ENCODE results near the gene ATP8A2. TPM values are rescaled to one million over a fixed set of nuclear protein-coding genes. Genes with fewer than 3 reads are reported as not detected.

ATP8A2 gene
- total RNA-seq, 1 experiment from 2014 or later = 5.2 TPM

DNA sequence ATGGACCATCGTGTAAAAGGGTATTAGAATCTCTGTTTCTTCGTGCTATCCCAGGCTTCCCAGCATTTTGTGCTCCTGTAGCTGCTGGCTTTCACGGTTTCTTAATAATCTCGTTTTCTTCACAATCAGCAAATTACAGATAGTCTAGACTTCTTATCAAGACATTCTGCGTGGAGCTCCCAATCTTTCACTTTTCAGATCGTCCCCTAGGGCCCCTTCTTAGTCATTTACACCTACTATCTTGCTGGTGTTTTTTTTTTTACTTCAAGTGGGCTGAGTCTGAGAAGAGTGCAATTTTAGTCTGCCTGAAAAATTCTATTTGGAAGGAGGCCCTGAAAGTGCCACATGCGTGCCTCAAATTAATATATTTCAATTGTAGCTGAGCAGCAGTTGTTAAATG lies 404.9 kb downstream of the ATP8A2 start:
- peaks cover 5% of the 10 kb centered on the region for H3K9me3 Mint-ChIP-seq
- ChIA-PET CTCF (no interaction called here), POLR2A (no interaction called here)
- H3K27ac Mint-ChIP-seq = no peak overlapping the region
- H3K27me3 Mint-ChIP-seq (ENCODE audit: low read depth) = no peaks in the 10 kb centered on the region
- H3K4me1 Mint-ChIP-seq = peaks cover 33% of the 10 kb centered on the region
- no peaks in the 10 kb centered on the region for H3K36me3 Mint-ChIP-seq
- no peak overlapping the region for H3K4me3 Mint-ChIP-seq
- no peak for TF ChIP-seq KAT7 (CRISPR knock-in tag; IDR thresholded peaks at IDR 0.05; ENCODE audit: borderline replicate concordance)
- TF ChIP-seq MXD4 (CRISPR knock-in tag; IDR thresholded peaks at IDR 0.05; ENCODE audit: borderline replicate concordance) = no peak
- TF ChIP-seq ATF3 (CRISPR knock-in tag; conservative IDR thresholded peaks at IDR 0.05) = no peak
- TF ChIP-seq NFYB (CRISPR knock-in tag; conservative IDR thresholded peaks at IDR 0.05; ENCODE audit: low read depth) = no peak
- TF ChIP-seq NR3C1 (CRISPR knock-in tag; conservative IDR thresholded peaks at IDR 0.05; ENCODE audit: low read depth) = no peak
- TF ChIP-seq, protein P1, sequence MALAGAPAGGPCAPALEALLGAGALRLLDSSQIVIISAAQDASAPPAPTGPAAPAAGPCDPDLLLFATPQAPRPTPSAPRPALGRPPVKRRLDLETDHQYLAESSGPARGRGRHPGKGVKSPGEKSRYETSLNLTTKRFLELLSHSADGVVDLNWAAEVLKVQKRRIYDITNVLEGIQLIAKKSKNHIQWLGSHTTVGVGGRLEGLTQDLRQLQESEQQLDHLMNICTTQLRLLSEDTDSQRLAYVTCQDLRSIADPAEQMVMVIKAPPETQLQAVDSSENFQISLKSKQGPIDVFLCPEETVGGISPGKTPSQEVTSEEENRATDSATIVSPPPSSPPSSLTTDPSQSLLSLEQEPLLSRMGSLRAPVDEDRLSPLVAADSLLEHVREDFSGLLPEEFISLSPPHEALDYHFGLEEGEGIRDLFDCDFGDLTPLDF (CRISPR knock-in tag; IDR thresholded peaks at IDR 0.05) = no peak
- TF ChIP-seq ELF4 (CRISPR knock-in tag; IDR thresholded peaks at IDR 0.05; ENCODE audit: low read depth) = no peak
- TF ChIP-seq ZNF219 (CRISPR knock-in tag; IDR thresholded peaks at IDR 0.05; ENCODE audit: borderline replicate concordance) = no peak
- TF ChIP-seq, protein P2, sequence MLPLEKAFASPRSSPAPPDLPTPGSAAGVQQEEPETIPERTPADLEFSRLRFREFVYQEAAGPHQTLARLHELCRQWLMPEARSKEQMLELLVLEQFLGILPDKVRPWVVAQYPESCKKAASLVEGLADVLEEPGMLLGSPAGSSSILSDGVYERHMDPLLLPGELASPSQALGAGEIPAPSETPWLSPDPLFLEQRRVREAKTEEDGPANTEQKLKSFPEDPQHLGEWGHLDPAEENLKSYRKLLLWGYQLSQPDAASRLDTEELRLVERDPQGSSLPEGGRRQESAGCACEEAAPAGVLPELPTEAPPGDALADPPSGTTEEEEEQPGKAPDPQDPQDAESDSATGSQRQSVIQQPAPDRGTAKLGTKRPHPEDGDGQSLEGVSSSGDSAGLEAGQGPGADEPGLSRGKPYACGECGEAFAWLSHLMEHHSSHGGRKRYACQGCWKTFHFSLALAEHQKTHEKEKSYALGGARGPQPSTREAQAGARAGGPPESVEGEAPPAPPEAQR (CRISPR knock-in tag; IDR thresholded peaks at IDR 0.05) = no peak
- TF ChIP-seq USF1 (CRISPR knock-in tag; IDR thresholded peaks at IDR 0.05) = no peak
- no peak for TF ChIP-seq NR1H2 (CRISPR knock-in tag; IDR thresholded peaks at IDR 0.05)
- TF ChIP-seq FOXJ3 (CRISPR knock-in tag; IDR thresholded peaks at IDR 0.05; ENCODE audit: borderline replicate concordance) = no peak
- TF ChIP-seq GABPB1 (CRISPR knock-in tag; IDR thresholded peaks at IDR 0.05) = no peak
- no peak for TF ChIP-seq AFF4 (CRISPR knock-in tag; IDR thresholded peaks at IDR 0.05; ENCODE audit: borderline replicate concordance)
- TF ChIP-seq ZMAT4 (CRISPR knock-in tag; IDR thresholded peaks at IDR 0.05) = no peak
- no peak for TF ChIP-seq TP53 (CRISPR knock-in tag; IDR thresholded peaks at IDR 0.05)
- no peak for TF ChIP-seq RORB (CRISPR knock-in tag; IDR thresholded peaks at IDR 0.05)
- TF ChIP-seq ZNF396 (CRISPR knock-in tag; IDR thresholded peaks at IDR 0.05; ENCODE audit: borderline replicate concordance) = no peak
- DNase-seq (ENCODE audit: low spot score) (no peak), ATAC-seq (no peak)

GRCh38 chr13:25777509-25777908 lies 405.7 kb downstream of the ATP8A2 start:
- ATAC-seq (no peak), DNase-seq (ENCODE audit: low spot score) (no peak)
- peaks cover 26% of the 10 kb centered on the region for H3K4me1 Mint-ChIP-seq
- H3K36me3 Mint-ChIP-seq = no peaks in the 10 kb centered on the region
- peaks cover 5% of the 10 kb centered on the region for H3K9me3 Mint-ChIP-seq
- no peak overlapping the region for H3K4me3 Mint-ChIP-seq
- ChIA-PET POLR2A (no interaction called here), CTCF (no interaction called here)
- H3K27ac Mint-ChIP-seq = no peak overlapping the region
- H3K27me3 Mint-ChIP-seq (ENCODE audit: low read depth) = no peaks in the 10 kb centered on the region
- TF ChIP-seq ZNF532 (CRISPR knock-in tag; IDR thresholded peaks at IDR 0.05; ENCODE audit: borderline replicate concordance) (no peak), RELA (CRISPR knock-in tag; IDR thresholded peaks at IDR 0.05; ENCODE audit: borderline replicate concordance) (no peak), ZBTB43 (CRISPR knock-in tag; IDR thresholded peaks at IDR 0.05) (no peak), ELF4 (CRISPR knock-in tag; IDR thresholded peaks at IDR 0.05; ENCODE audit: low read depth) (no peak), ATF3 (CRISPR knock-in tag; conservative IDR thresholded peaks at IDR 0.05) (no peak)

All from WTC11 (cell line).